Testis (tissue), 3 donors: ENCODE measurements around the gene HERC4. TPM values are rescaled to one million over a fixed set of nuclear protein-coding genes. Genes with fewer than 3 reads are reported as not detected.

Source experiments
- DNase-seq: peaks from one replicate; pipeline ENCODE4 v3.0.0-alpha.2; 2019
- H3K27ac ChIP-seq, 2 donors: fragments of 200-600 bp; sonication (generic); one replicate each; pipeline ENCODE4 v1.5.1; 2019
- H3K27me3 ChIP-seq: fragments of 200-600 bp; sonication (generic); one replicate; pipeline ENCODE4 v1.5.1; 2019
- H3K36me3 ChIP-seq: fragments of 200-600 bp; sonication (generic); one replicate; pipeline ENCODE4 v1.5.1; 2017; ENCODE audit warnings: low read depth; ENCODE audit errors: missing control alignments
- H3K4me1 ChIP-seq: fragments of 200-600 bp; sonication (generic); one replicate; pipeline ENCODE4 v1.5.1; 2019
- H3K4me3 ChIP-seq, 2 donors: fragments of 200-600 bp; sonication (generic); one replicate each; pipeline ENCODE4 v1.5.1; 2017 to 2019
- H3K9me3 ChIP-seq: fragments of 200-600 bp; sonication (generic); one replicate; pipeline ENCODE4 v1.5.1; 2017
- CTCF ChIP-seq, 3 experiments: fragments of 450-650 bp in 2 of 3; fragments of 200-600 bp in 1 of 3; sonication (generic) in 1 of 3; IDR thresholded peaks; one replicate each; pipeline ENCODE4 v1.5.1; 2016 to 2019; ENCODE audit warnings: antibody characterized with exemption in 3 of 3, mild to moderate bottlenecking in 2 of 3, moderate library complexity in 1 of 3
- POLR2A ChIP-seq: fragments of 450-650 bp; IDR thresholded peaks from one replicate; pipeline ENCODE4 v1.6.1; 2017; ENCODE audit warnings: antibody characterized with exemption, mild to moderate bottlenecking, moderate library complexity
- WGBS, 2 donors: methylation state at CpG; one replicate each; pipeline ENCODE4 v1.1.5; 2018; 5-methylcytosine and 5-hydroxymethylcytosine counted together
- intact Hi-C: fragments of 100-400 bp; cut with DNase I; formaldehyde crosslinking; loops from one replicate; pipeline ENCODE4 v1.15.1; 2023; ENCODE audit warnings: low total_unique reads
- polyA plus RNA-seq: library from polyadenylated mRNA; stranded (reverse); fragments of 350-450 nt; fragmentation: Illumina TruSeq; extraction: RNeasy Lipid Tissue Mini Kit (QIAGEN cat#74804); gene quantifications from one replicate; pipeline ENCODE4 v1.2.3, GENCODE V29; 2014; ENCODE audit warnings: low read depth, low replicate concordance; ENCODE audit not compliant: insufficient read depth
- total RNA-seq, 2 donors: library from RNA; depleted of rRNA; stranded (reverse); fragments of >200 nt; gene quantifications; one replicate each; pipeline ENCODE4 v1.2.3, GENCODE V29; 2016

Gene HERC4
- total and polyA plus RNA-seq, 3 donors from 2014 or later = 30.5 to 79.1 (median 67.3) TPM

- no peak for DNase-seq
- peak overlapping the region; percentile 91 to 93 for H3K4me3 ChIP-seq
- no peaks in the 10 kb centered on the region for H3K27me3 ChIP-seq
- H3K27ac ChIP-seq = peak overlapping the region; percentile 99
- no peaks in the 10 kb centered on the region for H3K36me3 ChIP-seq
- peaks cover 15% of the 10 kb centered on the region for H3K4me1 ChIP-seq
- 9 to 16% methylated on average over 3 of the region's 3 CpGs for WGBS, 2 donors
- intact Hi-C loops = no loop called here
- TF ChIP-seq CTCF (IDR thresholded peaks at IDR 0.05) (no peak), POLR2A (no peak)
- no peaks in the 10 kb centered on the region for H3K9me3 ChIP-seq
Observed at GRCh38 chr10:68073631-68074030, 1.5 kb downstream of the HERC4 start.

- no peak for TF ChIP-seq CTCF (IDR thresholded peaks at IDR 0.05)
- no peak for TF ChIP-seq POLR2A
- intact Hi-C loops = no loop called here
- Histone ChIP-seq H3K9me3 (no peaks in the 10 kb centered on the region), H3K4me1 (no peaks in the 10 kb centered on the region), H3K36me3 (no peaks in the 10 kb centered on the region), H3K4me3 (no peak overlapping the region), H3K27ac (no peak overlapping the region), H3K27me3 (no peaks in the 10 kb centered on the region)
- WGBS, 2 donors = 77 to 81% methylated on average over 3 of the region's 3 CpGs
- DNase-seq = no peak
Observed at GRCh38 chr10:68067508-68067907, 7.6 kb downstream of the HERC4 start.

- TF ChIP-seq POLR2A (no peak), CTCF (IDR thresholded peaks at IDR 0.05) (no peak)
- Histone ChIP-seq H3K27ac (no peak overlapping the region), H3K27me3 (no peaks in the 10 kb centered on the region), H3K4me1 (no peaks in the 10 kb centered on the region), H3K9me3 (no peaks in the 10 kb centered on the region), H3K36me3 (no peaks in the 10 kb centered on the region), H3K4me3 (no peak overlapping the region)
- intact Hi-C loops = no loop called here
- 72 to 79% methylated on average over 4 of the region's 4 CpGs for WGBS, 2 donors
- DNase-seq = no peak
Observed at GRCh38 chr10:68067029-68067428, 8.1 kb downstream of the HERC4 start.

- Histone ChIP-seq H3K27me3 (no peaks in the 10 kb centered on the region), H3K36me3 (no peaks in the 10 kb centered on the region), H3K4me1 (no peaks in the 10 kb centered on the region), H3K9me3 (no peaks in the 10 kb centered on the region), H3K27ac (no peak overlapping the region), H3K4me3 (no peak overlapping the region)
- 92 to 94% methylated on average over 3 of the region's 3 CpGs for WGBS, 2 donors
- intact Hi-C loops = no loop called here
- TF ChIP-seq CTCF (IDR thresholded peaks at IDR 0.05) = no peak
- no peak for TF ChIP-seq POLR2A
- no peak for DNase-seq
Observed at GRCh38 chr10:68053553-68053952, 21.5 kb downstream of the HERC4 start.

GRCh38 chr10:68052463-68052862 lies 22.6 kb downstream of the HERC4 start:
- Histone ChIP-seq H3K9me3 (no peaks in the 10 kb centered on the region), H3K36me3 (no peaks in the 10 kb centered on the region), H3K27me3 (no peaks in the 10 kb centered on the region), H3K4me3 (no peak overlapping the region), H3K4me1 (no peaks in the 10 kb centered on the region), H3K27ac (no peak overlapping the region)
- WGBS, 2 donors = 83 to 85% methylated on average over 2 of the region's 2 CpGs
- intact Hi-C loops = no loop called here
- no peak for TF ChIP-seq CTCF (IDR thresholded peaks at IDR 0.05)
- no peak for TF ChIP-seq POLR2A
- no peak for DNase-seq
